Activated CD4-positive, alpha-beta T cell treated with anti-CD3 and anti-CD28 coated beads, Interleukin-2, amount 10 ng/mL, durations not matched to agents 24 days and 14 days (primary cell): ENCODE data around the gene ARHGAP24. TPM values are rescaled to one million over a fixed set of nuclear protein-coding genes. Genes with fewer than 3 reads are reported as not detected.
"Not testable (repeated sequence)": the region's sequence is repeated elsewhere in the genome, so short reads cannot be mapped to it uniquely, and the experiment has no call there.

Experiments used
- DNase-seq: peaks from one replicate; pipeline ENCODE4 v3.0.0; 2022
- H3K27ac Mint-ChIP-seq: one replicate; pipeline ENCODE4 v1.8.0; 2022; ENCODE audit warnings: mild to moderate bottlenecking, mixed read lengths
- H3K27me3 Mint-ChIP-seq: one replicate; pipeline ENCODE4 v1.8.0; 2022; ENCODE audit warnings: mixed read lengths
- H3K36me3 Mint-ChIP-seq: one replicate; pipeline ENCODE4 v1.8.0; 2022; ENCODE audit warnings: low read depth, mild to moderate bottlenecking, mixed read lengths
- H3K4me1 Mint-ChIP-seq: one replicate; pipeline ENCODE4 v1.8.0; 2021; ENCODE audit warnings: mixed read lengths
- H3K4me3 Mint-ChIP-seq: one replicate; pipeline ENCODE4 v1.8.0; 2022; ENCODE audit warnings: mild to moderate bottlenecking, moderate library complexity, mixed read lengths
- H3K9me3 Mint-ChIP-seq: one replicate; pipeline ENCODE4 v1.8.0; 2021; ENCODE audit warnings: mixed read lengths
- intact Hi-C: fragments of 100-400 bp; cut with micrococcal nuclease; formaldehyde crosslinking; loops from one replicate; pipeline ENCODE4 v1.15.1; 2023
- total RNA-seq: library from RNA; stranded (reverse); gene quantifications from 2 replicates; pipeline ENCODE4 v1.2.3, GENCODE V29; 2022

Gene ARHGAP24
- total RNA-seq, 1 donor from 2014 or later, result not detected

DNA sequence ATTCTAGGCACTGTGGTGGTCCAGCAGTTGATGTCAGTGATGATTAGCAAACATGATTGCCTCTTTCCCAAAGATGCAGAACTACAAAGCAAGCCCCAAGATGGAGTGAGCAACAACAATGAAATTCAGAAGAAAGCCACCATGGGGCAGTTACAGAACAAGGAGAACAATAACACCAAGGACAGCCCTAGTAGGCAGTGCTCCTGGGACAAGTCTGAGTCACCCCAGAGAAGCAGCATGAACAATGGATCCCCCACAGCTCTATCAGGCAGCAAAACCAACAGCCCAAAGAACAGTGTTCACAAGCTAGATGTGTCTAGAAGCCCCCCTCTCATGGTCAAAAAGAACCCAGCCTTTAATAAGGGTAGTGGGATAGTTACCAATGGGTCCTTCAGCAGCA is 519.6 kb downstream of the ARHGAP24 start:
- Mint-ChIP-seq H3K4me3 (no peak overlapping the region), H3K36me3 (no peaks in the 10 kb centered on the region), H3K27ac (no peak overlapping the region), H3K27me3 (no peaks in the 10 kb centered on the region), H3K9me3 (no peaks in the 10 kb centered on the region), H3K4me1 (no peaks in the 10 kb centered on the region)
- DNase-seq, result no peak
- intact Hi-C loops, result no loop called here

- Mint-ChIP-seq H3K36me3 (no peaks in the 10 kb centered on the region), H3K4me3 (no peak overlapping the region), H3K27ac (no peak overlapping the region), H3K9me3 (no peaks in the 10 kb centered on the region), H3K27me3 (no peaks in the 10 kb centered on the region), H3K4me1 (no peaks in the 10 kb centered on the region)
- intact Hi-C loops, result no loop called here
- DNase-seq, result no peak
Measured at GRCh38 chr4:85995361-85995760, 520.4 kb downstream of the ARHGAP24 start.

GRCh38 chr4:86001591-86001990 is 526.6 kb downstream of the ARHGAP24 start:
- no peak overlapping the region for H3K27ac Mint-ChIP-seq
- no peaks in the 10 kb centered on the region for H3K36me3 Mint-ChIP-seq
- DNase-seq, result no peak
- H3K4me1 Mint-ChIP-seq, result no peaks in the 10 kb centered on the region
- H3K9me3 Mint-ChIP-seq, result no peaks in the 10 kb centered on the region
- no peak overlapping the region for H3K4me3 Mint-ChIP-seq
- no peaks in the 10 kb centered on the region for H3K27me3 Mint-ChIP-seq
- intact Hi-C loops, result no loop called here

- Mint-ChIP-seq H3K9me3 (no peaks in the 10 kb centered on the region), H3K4me3 (no peak overlapping the region), H3K36me3 (no peaks in the 10 kb centered on the region), H3K27me3 (no peaks in the 10 kb centered on the region), H3K4me1 (no peaks in the 10 kb centered on the region), H3K27ac (no peak overlapping the region)
- DNase-seq, result no peak
- intact Hi-C loops, result no loop called here
Measured at GRCh38 chr4:86004030-86004429, 529.1 kb downstream of the ARHGAP24 start.

DNA sequence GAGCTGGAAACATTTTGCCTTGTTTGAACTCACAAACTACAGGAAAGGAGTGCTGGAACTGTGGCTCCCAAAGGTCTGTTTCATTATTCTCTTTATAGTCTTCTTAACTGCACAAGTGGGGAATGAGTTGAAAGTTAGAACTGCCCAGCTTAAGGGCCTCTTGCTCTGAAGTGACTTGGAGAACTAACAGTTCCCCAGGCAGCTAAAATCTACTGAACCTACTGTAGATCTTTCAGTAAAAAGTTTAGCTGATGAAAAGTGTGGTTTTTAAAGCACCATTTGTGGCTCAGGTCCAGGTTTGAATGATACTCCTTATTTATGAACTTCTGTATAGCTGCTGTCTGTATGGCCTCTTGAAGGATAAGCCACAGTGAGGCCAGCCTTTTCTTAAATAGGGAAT is 531.1 kb downstream of the ARHGAP24 start:
- no peaks in the 10 kb centered on the region for H3K36me3 Mint-ChIP-seq
- intact Hi-C loops, result no loop called here
- no peaks in the 10 kb centered on the region for H3K27me3 Mint-ChIP-seq
- no peak overlapping the region for H3K4me3 Mint-ChIP-seq
- no peaks in the 10 kb centered on the region for H3K4me1 Mint-ChIP-seq
- H3K9me3 Mint-ChIP-seq, result no peaks in the 10 kb centered on the region
- DNase-seq, result no peak
- no peak overlapping the region for H3K27ac Mint-ChIP-seq

- Mint-ChIP-seq H3K27ac (no peak overlapping the region), H3K9me3 (no peaks in the 10 kb centered on the region), H3K4me1 (no peaks in the 10 kb centered on the region), H3K4me3 (no peak overlapping the region), H3K27me3 (no peaks in the 10 kb centered on the region), H3K36me3 (no peaks in the 10 kb centered on the region)
- intact Hi-C loops, result no loop called here
- DNase-seq, result no peak
Measured at GRCh38 chr4:86007042-86007441, 532.1 kb downstream of the ARHGAP24 start.

DNA sequence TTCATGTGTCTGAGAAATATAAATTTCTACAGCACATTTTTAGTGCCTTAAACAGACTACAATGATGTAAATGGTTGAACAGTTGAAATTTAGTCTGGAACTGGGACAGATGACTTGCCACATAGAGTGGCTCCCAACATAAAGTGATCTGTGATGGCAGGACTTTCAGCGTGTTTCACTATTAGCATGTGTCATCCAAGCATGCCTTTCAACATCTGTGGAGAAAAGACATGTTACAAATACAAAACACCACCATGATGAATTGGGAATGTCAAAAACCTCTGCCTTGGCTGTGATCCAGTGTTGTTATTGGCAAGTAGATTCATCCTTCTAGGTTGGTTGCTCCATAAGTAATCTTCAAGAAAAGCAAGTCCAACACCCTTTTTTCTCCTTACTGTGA is 536.2 kb downstream of the ARHGAP24 start:
- no peaks in the 10 kb centered on the region for H3K4me1 Mint-ChIP-seq
- H3K27ac Mint-ChIP-seq, result no peak overlapping the region
- H3K36me3 Mint-ChIP-seq, result no peaks in the 10 kb centered on the region
- no peaks in the 10 kb centered on the region for H3K9me3 Mint-ChIP-seq
- no peak overlapping the region for H3K4me3 Mint-ChIP-seq
- DNase-seq, result no peak
- intact Hi-C loops, result no loop called here
- H3K27me3 Mint-ChIP-seq, result no peaks in the 10 kb centered on the region

DNA sequence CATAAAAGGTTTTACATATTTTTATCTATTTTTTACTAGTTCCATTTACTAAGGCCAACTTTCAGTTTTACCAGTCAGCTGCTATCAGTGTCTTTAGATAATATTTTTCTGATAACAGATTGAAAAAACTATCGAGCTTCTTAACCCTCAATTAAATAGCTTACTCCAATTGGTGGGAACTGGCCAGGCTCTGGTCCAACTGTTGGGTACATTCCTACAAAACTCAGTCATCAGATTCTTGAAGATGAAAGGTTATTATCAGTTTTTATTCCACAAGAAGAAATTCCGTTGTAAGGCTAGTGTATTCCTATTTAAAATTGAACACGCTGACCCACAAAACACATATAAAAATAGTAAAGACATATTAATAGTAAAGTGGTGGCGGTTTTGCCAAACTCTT is 538.7 kb downstream of the ARHGAP24 start:
- Mint-ChIP-seq H3K9me3 (no peaks in the 10 kb centered on the region), H3K4me1 (no peaks in the 10 kb centered on the region), H3K4me3 (no peak overlapping the region), H3K36me3 (no peaks in the 10 kb centered on the region), H3K27me3 (no peaks in the 10 kb centered on the region), H3K27ac (no peak overlapping the region)
- no peak for DNase-seq
- intact Hi-C loops, result no loop called here

- intact Hi-C loops, result no loop called here
- H3K4me3 Mint-ChIP-seq, result no peak overlapping the region
- H3K36me3 Mint-ChIP-seq, result no peaks in the 10 kb centered on the region
- H3K4me1 Mint-ChIP-seq, result no peaks in the 10 kb centered on the region
- no peak overlapping the region for H3K27ac Mint-ChIP-seq
- no peaks in the 10 kb centered on the region for H3K9me3 Mint-ChIP-seq
- no peak for DNase-seq
- no peaks in the 10 kb centered on the region for H3K27me3 Mint-ChIP-seq
Measured at GRCh38 chr4:86014599-86014998, 539.6 kb downstream of the ARHGAP24 start.

GRCh38 chr4:86015412-86016350 is 540.7 kb downstream of the ARHGAP24 start:
- Mint-ChIP-seq H3K27me3 (no peaks in the 10 kb centered on the region), H3K9me3 (no peaks in the 10 kb centered on the region), H3K4me1 (no peaks in the 10 kb centered on the region), H3K36me3 (no peaks in the 10 kb centered on the region), H3K27ac (no peak overlapping the region), H3K4me3 (no peak overlapping the region)
- no peak for DNase-seq
- intact Hi-C loops, result no loop called here

GRCh38 chr4:86019362-86019761 is 544.4 kb downstream of the ARHGAP24 start:
- Mint-ChIP-seq H3K27me3 (no peaks in the 10 kb centered on the region), H3K9me3 (no peaks in the 10 kb centered on the region), H3K27ac (no peak overlapping the region), H3K36me3 (no peaks in the 10 kb centered on the region), H3K4me1 (no peaks in the 10 kb centered on the region), H3K4me3 (no peak overlapping the region)
- intact Hi-C loops, result no loop called here
- DNase-seq, result no peak

- no peaks in the 10 kb centered on the region for H3K9me3 Mint-ChIP-seq
- H3K4me1 Mint-ChIP-seq, result no peaks in the 10 kb centered on the region
- no peaks in the 10 kb centered on the region for H3K27me3 Mint-ChIP-seq
Measured at GRCh38 chr4:86019906-86020305, 545.0 kb downstream of the ARHGAP24 start.

GRCh38 chr4:86021671-86022070 is 546.7 kb downstream of the ARHGAP24 start:
- H3K36me3 Mint-ChIP-seq, intact Hi-C loops, H3K27ac Mint-ChIP-seq: not testable (repeated sequence)

More at GRCh38 chr4:86019906-86020305, 545.0 kb downstream of the ARHGAP24 start:
- H3K4me3 Mint-ChIP-seq, result no peak overlapping the region
- no peaks in the 10 kb centered on the region for H3K36me3 Mint-ChIP-seq
- H3K27ac Mint-ChIP-seq, result no peak overlapping the region
- no peak for DNase-seq
- intact Hi-C loops, result no loop called here

DNA sequence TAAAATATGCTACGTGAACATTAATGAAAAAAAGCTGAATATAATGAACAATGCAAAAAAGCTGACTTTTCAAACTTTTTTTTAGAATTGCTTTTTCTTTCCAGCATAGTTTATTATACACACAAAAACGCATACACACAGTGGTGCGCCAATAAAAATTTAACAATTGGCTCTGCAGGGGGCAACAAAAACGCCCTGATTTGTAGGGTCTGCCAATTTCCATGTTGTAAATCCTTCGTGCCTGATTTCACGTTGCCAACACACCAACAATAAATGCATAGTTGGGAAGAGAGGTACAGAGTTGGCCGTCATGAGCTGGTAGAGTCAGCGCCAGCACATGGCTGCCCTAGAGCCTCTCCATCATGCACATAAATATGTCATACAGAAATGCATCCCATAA is 551.8 kb downstream of the ARHGAP24 start:
- Mint-ChIP-seq H3K36me3 (no peaks in the 10 kb centered on the region), H3K27me3 (no peaks in the 10 kb centered on the region), H3K4me1 (no peaks in the 10 kb centered on the region), H3K27ac (no peak overlapping the region), H3K4me3 (no peak overlapping the region), H3K9me3 (no peaks in the 10 kb centered on the region)
- intact Hi-C loops, result no loop called here
- no peak for DNase-seq

More at GRCh38 chr4:86021671-86022070, 546.7 kb downstream of the ARHGAP24 start:
- H3K4me1 Mint-ChIP-seq, H3K4me3 Mint-ChIP-seq, DNase-seq, H3K9me3 Mint-ChIP-seq, H3K27me3 Mint-ChIP-seq: not testable (repeated sequence)

GRCh38 chr4:86031927-86032326 is 557.0 kb downstream of the ARHGAP24 start:
- no peak for DNase-seq
- Mint-ChIP-seq H3K4me3 (no peak overlapping the region), H3K36me3 (no peaks in the 10 kb centered on the region), H3K9me3 (no peaks in the 10 kb centered on the region), H3K27me3 (no peaks in the 10 kb centered on the region), H3K4me1 (no peaks in the 10 kb centered on the region), H3K27ac (no peak overlapping the region)
- intact Hi-C loops, result no loop called here
